GM12801 (cell line): Measurements from ENCODE around the gene AIMP1.

Source experiments
- CTCF ChIP-seq: IDR thresholded peaks from one replicate; pipeline ENCODE4 v1.5.1; 2011; ENCODE audit warnings: control low read depth; ENCODE audit not compliant: insufficient read length; ENCODE audit errors: extremely low read depth

The AIMP1 gene

DNA sequence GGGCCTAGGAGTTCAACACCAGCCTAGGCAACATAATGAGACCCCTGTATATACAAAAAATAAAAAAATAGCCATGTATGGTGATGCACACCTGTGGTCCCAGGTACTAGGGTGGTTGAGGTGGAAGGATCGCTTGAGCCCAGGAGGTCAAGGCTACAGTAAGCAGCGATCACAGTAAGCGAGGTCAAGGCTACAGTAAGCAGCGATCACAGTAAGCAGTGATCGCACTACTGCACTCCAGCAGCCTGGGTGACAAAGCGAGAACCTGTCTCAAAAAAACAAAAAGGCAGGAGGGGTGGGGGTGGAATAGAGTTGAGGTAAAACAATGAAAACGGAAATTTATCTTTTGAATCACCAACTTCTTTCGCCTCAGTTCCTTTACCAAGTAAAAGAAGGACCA, 29.7 kb upstream of the AIMP1 start:
- TF ChIP-seq CTCF, result no peak

- TF ChIP-seq CTCF, result no peak
Measured at GRCh38 chr4:106287353-106287969, 28.9 kb upstream of the AIMP1 start.

GRCh38 chr4:106289737-106290136, 26.6 kb upstream of the AIMP1 start:
- no peak for TF ChIP-seq CTCF

DNA sequence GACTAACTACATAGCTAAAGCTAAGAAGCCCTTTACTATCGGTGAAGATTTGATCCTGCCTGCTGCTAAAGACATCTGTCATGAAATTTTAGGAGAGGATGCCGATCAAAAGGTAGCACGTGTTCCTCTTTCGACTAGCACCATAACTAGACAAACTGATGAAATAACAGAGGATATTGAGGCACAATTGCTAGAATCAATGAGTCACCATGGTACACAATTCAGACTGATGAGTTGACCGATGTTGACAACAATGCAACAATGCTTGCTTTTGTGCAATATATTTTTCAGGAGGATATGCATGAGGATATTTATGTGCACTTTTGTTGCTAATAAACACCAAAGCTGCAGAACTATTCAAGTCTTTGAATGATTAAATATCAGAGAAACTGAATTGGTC, 24.7 kb upstream of the AIMP1 start:
- TF ChIP-seq CTCF, result no peak

GRCh38 chr4:106294062-106294461, 22.3 kb upstream of the AIMP1 start:
- TF ChIP-seq CTCF, result no peak

DNA sequence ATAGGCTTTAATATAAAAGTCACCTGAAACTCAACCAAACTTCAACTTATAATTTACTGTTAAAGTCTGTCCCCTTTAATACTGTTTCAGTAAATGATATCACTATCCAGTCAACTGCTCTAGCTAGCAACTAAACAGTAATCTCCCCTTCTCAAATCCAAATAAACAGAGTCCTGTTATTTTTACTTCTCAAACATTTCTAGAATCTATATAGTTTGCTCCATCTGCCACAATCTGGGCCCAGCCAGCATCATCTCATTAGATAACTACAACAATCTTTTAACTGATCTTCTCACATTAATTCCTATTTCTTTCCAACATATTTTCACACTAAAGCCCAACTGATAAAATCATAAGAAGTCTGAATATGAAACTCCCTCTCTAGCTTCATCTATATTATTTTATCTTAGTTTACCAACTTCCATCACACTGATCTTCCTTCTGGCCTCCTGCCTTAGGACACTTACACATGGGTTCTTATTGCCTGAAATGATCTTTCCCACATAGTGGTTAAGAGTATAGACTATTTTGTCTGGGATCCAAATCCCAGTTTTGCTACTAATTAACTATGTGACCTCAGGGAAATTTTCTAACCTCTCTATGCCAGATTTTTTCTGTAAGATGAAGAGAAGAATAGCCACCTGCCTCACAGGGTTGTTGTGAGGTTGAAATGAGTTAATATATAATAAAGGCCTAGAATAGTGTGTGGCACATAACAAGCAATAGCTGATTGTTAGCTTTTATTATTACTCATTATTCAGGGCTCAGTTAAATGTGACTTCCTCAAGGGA, 18.9 kb upstream of the AIMP1 start:
- TF ChIP-seq CTCF, result no peak

GRCh38 chr4:106299977-106300376, 16.4 kb upstream of the AIMP1 start:
- no peak for TF ChIP-seq CTCF
